Breast epithelium (tissue), 4 donors: ENCODE results near the gene TARS1. TPM values are rescaled to one million over a fixed set of nuclear protein-coding genes. Genes with fewer than 3 reads are reported as not detected.
"Not testable (repeated sequence)": the region's sequence is repeated elsewhere in the genome, so short reads cannot be mapped to it uniquely, and the experiment has no call there.

Experiments
- DNase-seq, 2 donors: peaks; one replicate each; pipeline ENCODE4 v3.0.0-alpha.2; 2019; ENCODE audit warnings: low spot score in 2 of 2
- H3K27ac ChIP-seq, 2 donors: fragments of 200-600 bp; sonication (generic) in 1 of 2; one replicate each; pipeline ENCODE4 v1.5.1; 2016 to 2019; ENCODE audit warnings: mild to moderate bottlenecking in 1 of 2
- H3K27me3 ChIP-seq, 2 donors: fragments of 200-600 bp; sonication (generic) in 1 of 2; one replicate each; pipeline versions ENCODE4 v1.5.1 to v1.6.0; 2017 to 2019; ENCODE audit warnings: control low read depth in 1 of 2, mild to moderate bottlenecking in 1 of 2
- H3K36me3 ChIP-seq: fragments of 200-600 bp; one replicate; pipeline ENCODE4 v1.5.1; 2019
- H3K4me1 ChIP-seq, 2 donors: fragments of 200-600 bp; sonication (generic); one replicate each; pipeline ENCODE4 v1.5.1; 2016 to 2019; ENCODE audit warnings: control low read depth in 1 of 2
- H3K4me3 ChIP-seq, 3 donors: fragments of 200-600 bp; sonication (generic); 1 replicate in 2 of 3; 2 replicates in 1 of 3; pipeline ENCODE4 v1.5.1; 2016 to 2019; ENCODE audit warnings: mild to moderate bottlenecking in 3 of 3, moderate library complexity in 2 of 3
- H3K9me3 ChIP-seq, 2 donors: fragments of 200-600 bp; sonication (generic) in 1 of 2; one replicate each; pipeline ENCODE4 v1.5.1; 2016 to 2019; ENCODE audit warnings: control low read depth in 1 of 2
- CTCF ChIP-seq, 3 donors: fragments of 450-650 bp; IDR thresholded peaks; one replicate each; pipeline ENCODE4 v1.5.1; 2016 to 2017; ENCODE audit warnings: antibody characterized with exemption in 3 of 3, mild to moderate bottlenecking in 3 of 3, moderate library complexity in 3 of 3
- POLR2A ChIP-seq: fragments of 450-650 bp; IDR thresholded peaks from one replicate; pipeline ENCODE4 v1.6.1; 2016; ENCODE audit warnings: antibody characterized with exemption, mild to moderate bottlenecking, moderate library complexity
- POLR2AphosphoS5 ChIP-seq, 3 donors: sonication (generic); formaldehyde crosslinking; IDR thresholded peaks; one replicate each; pipeline ENCODE4 v1.6.1; 2017; ENCODE audit warnings: antibody characterized with exemption in 3 of 3
- intact Hi-C: fragments of 100-400 bp; cut with DNase I; formaldehyde crosslinking; loops from one replicate; pipeline ENCODE4 v1.15.1; 2023; ENCODE audit warnings: low total_unique reads
- total RNA-seq, 3 donors: library from RNA; depleted of rRNA; stranded (reverse); fragments of >200 nt; gene quantifications; one replicate each; pipeline ENCODE4 v1.1.0, GENCODE V29; 2016

The TARS1 gene
- total RNA-seq, 3 donors from 2014 or later: 58.4 to 66.5 (median 64.2) TPM

- H3K4me3 ChIP-seq: no peak overlapping the region
- no peaks in the 10 kb centered on the region for H3K4me1 ChIP-seq
- no peaks in the 10 kb centered on the region for H3K9me3 ChIP-seq
- no peak overlapping the region for H3K27ac ChIP-seq
- no peak for DNase-seq
- H3K36me3 ChIP-seq: no peaks in the 10 kb centered on the region
- no peaks in the 10 kb centered on the region for H3K27me3 ChIP-seq
- intact Hi-C loops: no loop called here
- no peak for TF ChIP-seq POLR2A
- TF ChIP-seq CTCF (IDR thresholded peaks at IDR 0.05): no peak
- no peak for TF ChIP-seq POLR2AphosphoS5 (IDR thresholded peaks at IDR 0.05)
Measured at GRCh38 chr5:33504570-33504969, 63.8 kb downstream of the TARS1 start.

GRCh38 chr5:33507426-33507825, 66.7 kb downstream of the TARS1 start:
- Histone ChIP-seq H3K4me1 (no peaks in the 10 kb centered on the region), H3K36me3 (no peaks in the 10 kb centered on the region), H3K27ac (no peak overlapping the region), H3K4me3 (no peak overlapping the region), H3K27me3 (no peaks in the 10 kb centered on the region), H3K9me3 (no peaks in the 10 kb centered on the region)
- DNase-seq: no peak
- intact Hi-C loops: no loop called here
- TF ChIP-seq POLR2A: no peak
- TF ChIP-seq CTCF (IDR thresholded peaks at IDR 0.05): no peak
- TF ChIP-seq POLR2AphosphoS5 (IDR thresholded peaks at IDR 0.05): no peak

GRCh38 chr5:33509036-33509435, 68.3 kb downstream of the TARS1 start:
- Histone ChIP-seq H3K27ac (no peak overlapping the region), H3K4me3 (no peak overlapping the region), H3K9me3 (no peaks in the 10 kb centered on the region), H3K27me3 (no peaks in the 10 kb centered on the region), H3K36me3 (no peaks in the 10 kb centered on the region), H3K4me1 (no peaks in the 10 kb centered on the region)
- DNase-seq: no peak
- no peak for TF ChIP-seq POLR2AphosphoS5 (IDR thresholded peaks at IDR 0.05)
- TF ChIP-seq POLR2A: no peak
- TF ChIP-seq CTCF (IDR thresholded peaks at IDR 0.05): no peak
- intact Hi-C loops: no loop called here

GRCh38 chr5:33513462-33514185, 72.9 kb downstream of the TARS1 start:
- Histone ChIP-seq H3K27me3 (no peaks in the 10 kb centered on the region), H3K4me3 (no peak overlapping the region), H3K9me3 (no peaks in the 10 kb centered on the region), H3K36me3 (no peaks in the 10 kb centered on the region), H3K4me1 (no peaks in the 10 kb centered on the region), H3K27ac (no peak overlapping the region)
- intact Hi-C loops: no loop called here
- DNase-seq: no peak
- TF ChIP-seq POLR2A (no peak), CTCF (IDR thresholded peaks at IDR 0.05) (no peak), POLR2AphosphoS5 (IDR thresholded peaks at IDR 0.05) (no peak)

- H3K27ac ChIP-seq, H3K9me3 ChIP-seq, H3K36me3 ChIP-seq, DNase-seq, H3K27me3 ChIP-seq, H3K4me1 ChIP-seq, H3K4me3 ChIP-seq, intact Hi-C loops: not testable (repeated sequence)
Measured at GRCh38 chr5:33515366-33515765, 74.6 kb downstream of the TARS1 start.

- TF ChIP-seq CTCF (IDR thresholded peaks at IDR 0.05) (no peak), POLR2A (no peak), POLR2AphosphoS5 (IDR thresholded peaks at IDR 0.05) (no peak)
- H3K4me1 ChIP-seq: no peaks in the 10 kb centered on the region
- H3K27me3 ChIP-seq: no peaks in the 10 kb centered on the region
- intact Hi-C loops: no loop called here
- no peak overlapping the region for H3K4me3 ChIP-seq
- no peak for DNase-seq
- no peaks in the 10 kb centered on the region for H3K9me3 ChIP-seq
- H3K27ac ChIP-seq: no peak overlapping the region
- no peaks in the 10 kb centered on the region for H3K36me3 ChIP-seq
Measured at GRCh38 chr5:33516421-33516820, 75.7 kb downstream of the TARS1 start.
